Uterus (tissue), 2 donors: ENCODE results near the gene IDUA.

ENCODE experiments used
- POLR2A ChIP-seq, 2 donors: fragments of 450-650 bp; IDR thresholded peaks; one replicate each; pipeline ENCODE4 v1.6.1; 2016; ENCODE audit warnings: antibody characterized with exemption in 2 of 2, mild to moderate bottlenecking in 1 of 2, moderate library complexity in 1 of 2
- TF ChIP-seq, protein P1 (sequence below), 4 experiments: fragments of 200-600 bp in 2 of 4; fragments of 450-650 bp in 2 of 4; sonication (generic) in 2 of 4; IDR thresholded peaks; one replicate each; pipeline ENCODE4 v1.5.1; 2016 to 2019; ENCODE audit warnings: antibody characterized with exemption in 4 of 4, mild to moderate bottlenecking in 2 of 4, moderate library complexity in 1 of 4

DNA sequence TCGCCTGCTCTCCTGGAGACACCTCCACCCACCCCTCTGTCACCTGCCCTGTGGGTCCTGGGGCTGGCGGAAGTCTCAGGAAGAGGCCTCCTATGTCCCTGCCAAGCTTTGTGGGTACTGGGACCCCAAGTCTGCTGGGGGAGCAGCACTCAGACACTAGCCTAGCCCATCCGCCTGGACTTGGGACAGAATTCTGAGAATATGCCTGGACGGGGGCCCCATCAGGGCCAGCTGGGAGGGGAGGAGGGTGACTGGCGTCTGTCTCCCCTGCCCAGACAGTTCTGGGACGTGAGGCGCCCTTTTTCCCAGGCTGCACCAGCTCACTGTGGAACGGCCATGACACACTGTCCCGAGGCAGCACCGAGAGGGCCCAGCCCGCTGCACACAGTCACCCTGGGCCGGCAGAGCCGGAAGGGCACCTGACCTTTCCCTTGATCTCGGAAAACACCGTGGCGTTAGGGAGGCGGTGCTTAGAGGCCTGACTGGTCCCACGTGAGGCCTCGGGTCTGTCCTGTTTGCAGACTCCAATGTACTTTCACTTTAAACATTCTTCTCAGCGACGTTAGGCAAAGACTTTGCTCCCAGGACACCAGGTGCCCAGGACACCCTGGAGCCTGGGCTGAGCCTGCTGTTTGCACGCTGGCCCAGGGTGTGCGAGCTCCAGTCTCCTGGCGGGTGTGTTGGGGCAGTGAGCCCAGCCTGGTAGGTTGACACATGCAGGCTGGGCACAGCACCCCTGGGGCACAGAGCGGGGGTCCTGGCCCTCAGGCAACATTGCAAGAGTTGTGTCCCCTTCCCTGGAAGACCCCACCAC, 5.7 kb downstream of the IDUA start:
- TF ChIP-seq, protein P1, sequence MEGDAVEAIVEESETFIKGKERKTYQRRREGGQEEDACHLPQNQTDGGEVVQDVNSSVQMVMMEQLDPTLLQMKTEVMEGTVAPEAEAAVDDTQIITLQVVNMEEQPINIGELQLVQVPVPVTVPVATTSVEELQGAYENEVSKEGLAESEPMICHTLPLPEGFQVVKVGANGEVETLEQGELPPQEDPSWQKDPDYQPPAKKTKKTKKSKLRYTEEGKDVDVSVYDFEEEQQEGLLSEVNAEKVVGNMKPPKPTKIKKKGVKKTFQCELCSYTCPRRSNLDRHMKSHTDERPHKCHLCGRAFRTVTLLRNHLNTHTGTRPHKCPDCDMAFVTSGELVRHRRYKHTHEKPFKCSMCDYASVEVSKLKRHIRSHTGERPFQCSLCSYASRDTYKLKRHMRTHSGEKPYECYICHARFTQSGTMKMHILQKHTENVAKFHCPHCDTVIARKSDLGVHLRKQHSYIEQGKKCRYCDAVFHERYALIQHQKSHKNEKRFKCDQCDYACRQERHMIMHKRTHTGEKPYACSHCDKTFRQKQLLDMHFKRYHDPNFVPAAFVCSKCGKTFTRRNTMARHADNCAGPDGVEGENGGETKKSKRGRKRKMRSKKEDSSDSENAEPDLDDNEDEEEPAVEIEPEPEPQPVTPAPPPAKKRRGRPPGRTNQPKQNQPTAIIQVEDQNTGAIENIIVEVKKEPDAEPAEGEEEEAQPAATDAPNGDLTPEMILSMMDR (IDR thresholded peaks at IDR 0.05), result no peak
- TF ChIP-seq POLR2A (IDR thresholded peaks at IDR 0.05), result no peak
